ENCODE results near the gene ACAD10. TPM values are rescaled to one million over a fixed set of nuclear protein-coding genes. Genes with fewer than 3 reads are reported as not detected.

The ACAD10 gene
- total and polyA plus RNA-seq, 2 of the 13 experiments (the other 11 are each of a cell fraction or from before 2014, with no cell fraction given), result 15.2 to 16.3 TPM

DNA sequence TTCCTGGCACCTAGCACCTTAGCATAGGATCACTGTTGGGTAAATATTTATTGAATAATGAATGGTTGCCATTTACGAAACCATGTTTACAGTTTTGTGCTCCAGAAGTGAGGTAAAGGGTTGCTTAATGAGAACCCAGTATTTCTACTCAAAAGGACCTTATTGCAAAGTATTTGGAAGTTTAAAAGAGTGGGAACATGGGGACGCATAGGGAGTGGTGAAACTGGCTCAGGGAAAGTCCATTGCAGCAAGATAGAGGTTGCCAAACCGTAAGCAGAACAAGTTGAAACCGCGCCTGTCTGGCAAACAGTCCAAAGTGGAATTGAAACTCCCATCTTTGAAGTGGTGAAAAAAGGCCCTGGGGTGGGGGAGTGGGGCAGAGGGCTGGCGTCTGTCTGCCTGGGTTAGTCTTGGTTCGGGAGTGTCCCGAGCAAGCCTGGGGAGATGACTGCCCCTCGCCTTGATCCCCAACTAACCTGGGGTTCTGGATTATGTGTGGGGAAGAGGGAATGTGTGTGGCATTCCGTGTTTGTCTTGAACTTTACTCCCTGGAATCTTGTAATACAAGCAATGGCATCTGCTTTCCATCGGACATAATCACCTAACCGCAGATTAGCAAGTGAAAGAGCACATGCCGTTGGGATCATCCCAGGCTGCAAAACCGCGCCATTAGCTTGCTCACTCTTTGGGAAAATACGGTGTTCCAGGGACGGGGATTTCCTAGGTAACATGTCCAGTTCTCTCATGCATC is 88.1 kb downstream of the ACAD10 start (continued):
- TF ChIP-seq, protein P1, sequence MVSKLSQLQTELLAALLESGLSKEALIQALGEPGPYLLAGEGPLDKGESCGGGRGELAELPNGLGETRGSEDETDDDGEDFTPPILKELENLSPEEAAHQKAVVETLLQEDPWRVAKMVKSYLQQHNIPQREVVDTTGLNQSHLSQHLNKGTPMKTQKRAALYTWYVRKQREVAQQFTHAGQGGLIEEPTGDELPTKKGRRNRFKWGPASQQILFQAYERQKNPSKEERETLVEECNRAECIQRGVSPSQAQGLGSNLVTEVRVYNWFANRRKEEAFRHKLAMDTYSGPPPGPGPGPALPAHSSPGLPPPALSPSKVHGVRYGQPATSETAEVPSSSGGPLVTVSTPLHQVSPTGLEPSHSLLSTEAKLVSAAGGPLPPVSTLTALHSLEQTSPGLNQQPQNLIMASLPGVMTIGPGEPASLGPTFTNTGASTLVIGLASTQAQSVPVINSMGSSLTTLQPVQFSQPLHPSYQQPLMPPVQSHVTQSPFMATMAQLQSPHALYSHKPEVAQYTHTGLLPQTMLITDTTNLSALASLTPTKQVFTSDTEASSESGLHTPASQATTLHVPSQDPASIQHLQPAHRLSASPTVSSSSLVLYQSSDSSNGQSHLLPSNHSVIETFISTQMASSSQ (IDR thresholded peaks at IDR 0.05; ENCODE audit: low read depth), result 0 out of 2 replicates have a peak, but pooled peaks have one; percentile 34
- TF ChIP-seq, protein P1 (CRISPR knock-in tag; IDR thresholded peaks at IDR 0.05; ENCODE audit: borderline replicate concordance), result peak; percentile 53; the same call in 1 of the 2 replicates
- peak; percentile 34; the same call in 1 of the 2 replicates for TF ChIP-seq PITX1 (CRISPR knock-in tag; IDR thresholded peaks at IDR 0.05)
- TF ChIP-seq MAFG (CRISPR knock-in tag; IDR thresholded peaks at IDR 0.05), result no peak
- TF ChIP-seq POGK (CRISPR knock-in tag; conservative IDR thresholded peaks at IDR 0.05), result no peak
- TF ChIP-seq ZKSCAN1 (IDR thresholded peaks at IDR 0.05; ENCODE audit: low read length), result no peak
- TF ChIP-seq ZEB1 (IDR thresholded peaks at IDR 0.05; ENCODE audit: insufficient replicate concordance, low read depth), result no peak
- TF ChIP-seq, protein P2, sequence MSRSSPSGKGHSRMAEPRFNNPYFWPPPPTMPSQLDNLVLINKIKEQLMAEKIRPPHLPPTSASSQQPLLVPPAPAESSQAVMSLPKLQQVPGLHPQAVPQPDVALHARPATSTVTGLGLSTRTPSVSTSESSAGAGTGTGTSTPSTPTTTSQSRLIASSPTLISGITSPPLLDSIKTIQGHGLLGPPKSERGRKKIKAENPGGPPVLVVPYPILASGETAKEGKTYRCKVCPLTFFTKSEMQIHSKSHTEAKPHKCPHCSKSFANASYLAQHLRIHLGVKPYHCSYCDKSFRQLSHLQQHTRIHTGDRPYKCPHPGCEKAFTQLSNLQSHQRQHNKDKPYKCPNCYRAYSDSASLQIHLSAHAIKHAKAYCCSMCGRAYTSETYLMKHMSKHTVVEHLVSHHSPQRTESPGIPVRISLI (CRISPR knock-in tag; IDR thresholded peaks at IDR 0.05; ENCODE audit: borderline replicate concordance), result peak; percentile 46; the same call in 1 of the 2 replicates
- TF ChIP-seq TGIF2 (CRISPR knock-in tag; IDR thresholded peaks at IDR 0.05), result peak; percentile 8; the same call in 1 of the 2 replicates
- no peak for TF ChIP-seq RFXANK (CRISPR knock-in tag; IDR thresholded peaks at IDR 0.05)
- TF ChIP-seq, protein P3, sequence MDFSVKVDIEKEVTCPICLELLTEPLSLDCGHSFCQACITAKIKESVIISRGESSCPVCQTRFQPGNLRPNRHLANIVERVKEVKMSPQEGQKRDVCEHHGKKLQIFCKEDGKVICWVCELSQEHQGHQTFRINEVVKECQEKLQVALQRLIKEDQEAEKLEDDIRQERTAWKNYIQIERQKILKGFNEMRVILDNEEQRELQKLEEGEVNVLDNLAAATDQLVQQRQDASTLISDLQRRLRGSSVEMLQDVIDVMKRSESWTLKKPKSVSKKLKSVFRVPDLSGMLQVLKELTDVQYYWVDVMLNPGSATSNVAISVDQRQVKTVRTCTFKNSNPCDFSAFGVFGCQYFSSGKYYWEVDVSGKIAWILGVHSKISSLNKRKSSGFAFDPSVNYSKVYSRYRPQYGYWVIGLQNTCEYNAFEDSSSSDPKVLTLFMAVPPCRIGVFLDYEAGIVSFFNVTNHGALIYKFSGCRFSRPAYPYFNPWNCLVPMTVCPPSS (IDR thresholded peaks at IDR 0.05), result no peak
- TF ChIP-seq GMEB2 (CRISPR knock-in tag; IDR thresholded peaks at IDR 0.05; ENCODE audit: low read depth), result no peak
- TF ChIP-seq PAXIP1 (CRISPR knock-in tag; conservative IDR thresholded peaks at IDR 0.05), result peak; percentile 78

Measured in HepG2 (cell line).